WI38 (cell line): ENCODE measurements around the gene MAML3.

Source experiments
- H3K4me3 ChIP-seq: 2 replicates; pipeline ENCODE4 v1.5.1; 2011; ENCODE audit warnings: low read depth, mild to moderate bottlenecking, control low read depth, low read length
- TF ChIP-seq, protein P1 (sequence below): IDR thresholded peaks from 2 replicates; pipeline ENCODE4 v1.5.1; 2012; ENCODE audit warnings: low read depth, mild to moderate bottlenecking, control low read depth, low read length

MAML3 gene

GRCh38 chr4:139672732-139673131, 481.3 kb downstream of the MAML3 start:
- no peak overlapping the region for H3K4me3 ChIP-seq
- TF ChIP-seq, protein P1, sequence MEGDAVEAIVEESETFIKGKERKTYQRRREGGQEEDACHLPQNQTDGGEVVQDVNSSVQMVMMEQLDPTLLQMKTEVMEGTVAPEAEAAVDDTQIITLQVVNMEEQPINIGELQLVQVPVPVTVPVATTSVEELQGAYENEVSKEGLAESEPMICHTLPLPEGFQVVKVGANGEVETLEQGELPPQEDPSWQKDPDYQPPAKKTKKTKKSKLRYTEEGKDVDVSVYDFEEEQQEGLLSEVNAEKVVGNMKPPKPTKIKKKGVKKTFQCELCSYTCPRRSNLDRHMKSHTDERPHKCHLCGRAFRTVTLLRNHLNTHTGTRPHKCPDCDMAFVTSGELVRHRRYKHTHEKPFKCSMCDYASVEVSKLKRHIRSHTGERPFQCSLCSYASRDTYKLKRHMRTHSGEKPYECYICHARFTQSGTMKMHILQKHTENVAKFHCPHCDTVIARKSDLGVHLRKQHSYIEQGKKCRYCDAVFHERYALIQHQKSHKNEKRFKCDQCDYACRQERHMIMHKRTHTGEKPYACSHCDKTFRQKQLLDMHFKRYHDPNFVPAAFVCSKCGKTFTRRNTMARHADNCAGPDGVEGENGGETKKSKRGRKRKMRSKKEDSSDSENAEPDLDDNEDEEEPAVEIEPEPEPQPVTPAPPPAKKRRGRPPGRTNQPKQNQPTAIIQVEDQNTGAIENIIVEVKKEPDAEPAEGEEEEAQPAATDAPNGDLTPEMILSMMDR = no peak

GRCh38 chr4:139672215-139672614, 481.8 kb downstream of the MAML3 start:
- no peak overlapping the region for H3K4me3 ChIP-seq
- TF ChIP-seq, protein P1 = no peak

GRCh38 chr4:139670775-139671174, 483.2 kb downstream of the MAML3 start:
- H3K4me3 ChIP-seq = no peak overlapping the region
- TF ChIP-seq, protein P1 = no peak

GRCh38 chr4:139669890-139670289, 484.1 kb downstream of the MAML3 start:
- H3K4me3 ChIP-seq = no peak overlapping the region
- TF ChIP-seq, protein P1 = no peak

GRCh38 chr4:139669335-139669734, 484.6 kb downstream of the MAML3 start:
- H3K4me3 ChIP-seq = no peak overlapping the region
- TF ChIP-seq, protein P1 = no peak

DNA sequence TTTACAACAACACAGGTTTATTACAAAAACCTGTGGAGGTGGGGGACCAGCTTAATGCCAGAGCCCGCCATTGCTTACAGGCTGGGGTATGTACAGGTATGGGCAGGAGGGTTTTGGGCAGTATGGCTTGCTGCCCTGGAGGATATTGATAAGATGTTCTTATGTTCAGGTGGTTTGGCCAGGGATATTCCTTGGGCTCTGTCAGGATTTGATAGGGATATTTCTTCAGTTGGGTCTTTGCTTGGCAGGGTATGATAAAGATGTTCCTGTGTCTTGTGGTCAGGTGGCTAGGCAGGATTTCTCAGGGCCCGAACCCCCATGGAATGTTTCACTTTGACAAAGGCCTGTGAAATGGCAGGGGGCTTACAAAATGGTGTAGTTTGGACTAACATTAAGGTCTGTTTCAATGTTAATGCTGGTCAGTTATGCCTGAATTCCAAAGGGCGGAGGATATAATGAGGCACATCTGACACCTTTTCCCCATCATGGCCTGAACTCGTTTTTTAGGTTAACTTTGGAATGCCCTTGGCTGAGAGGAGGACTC, 485.3 kb downstream of the MAML3 start:
- H3K4me3 ChIP-seq = no peak overlapping the region
- TF ChIP-seq, protein P1 = no peak

GRCh38 chr4:139668036-139668435, 485.9 kb downstream of the MAML3 start:
- no peak overlapping the region for H3K4me3 ChIP-seq
- TF ChIP-seq, protein P1 = no peak
